ENCODE data around the gene SLIT1.

The SLIT1 gene

DNA sequence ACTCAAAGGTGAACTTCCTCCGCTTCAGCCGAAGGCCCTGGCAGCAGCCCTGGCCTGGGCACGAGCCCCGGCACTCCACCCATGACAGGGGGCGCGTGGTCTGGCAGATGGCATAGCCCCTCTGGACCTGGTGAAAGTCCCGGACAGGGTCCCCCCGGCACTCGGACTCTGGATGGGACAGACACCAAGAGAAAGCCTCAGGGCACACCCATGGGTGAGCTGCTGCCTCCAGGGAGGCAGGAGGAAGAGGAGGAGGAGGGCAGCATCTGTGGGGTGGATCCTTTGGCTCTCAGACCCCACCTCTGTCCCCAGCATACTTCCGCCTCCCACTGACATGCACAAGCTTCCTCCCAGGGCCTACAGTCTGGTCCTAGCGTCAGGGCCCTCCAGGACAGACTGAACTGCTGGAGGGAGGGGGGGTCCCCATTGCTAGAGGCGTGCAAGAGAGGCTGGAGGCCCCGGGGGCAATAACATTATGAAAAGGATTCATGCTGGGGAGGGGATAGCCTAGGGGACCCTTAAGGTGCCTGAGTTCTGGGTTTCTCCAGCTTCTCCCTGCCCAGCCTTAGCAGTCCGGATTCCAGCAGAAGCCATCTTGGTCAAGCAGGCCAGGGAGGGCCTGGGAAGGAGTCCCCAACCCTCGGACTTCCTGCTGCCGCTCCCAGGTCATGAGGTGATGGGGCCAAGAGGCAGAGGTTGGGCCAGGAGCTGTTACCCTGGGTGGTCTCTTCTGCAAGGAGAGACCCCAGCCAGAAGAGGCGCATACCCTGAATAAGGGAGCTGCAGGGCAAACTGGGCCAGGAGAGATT is 184.4 kb downstream of the SLIT1 start:
- no peak for DNase-seq (ENCODE audit: low read depth)

DNA sequence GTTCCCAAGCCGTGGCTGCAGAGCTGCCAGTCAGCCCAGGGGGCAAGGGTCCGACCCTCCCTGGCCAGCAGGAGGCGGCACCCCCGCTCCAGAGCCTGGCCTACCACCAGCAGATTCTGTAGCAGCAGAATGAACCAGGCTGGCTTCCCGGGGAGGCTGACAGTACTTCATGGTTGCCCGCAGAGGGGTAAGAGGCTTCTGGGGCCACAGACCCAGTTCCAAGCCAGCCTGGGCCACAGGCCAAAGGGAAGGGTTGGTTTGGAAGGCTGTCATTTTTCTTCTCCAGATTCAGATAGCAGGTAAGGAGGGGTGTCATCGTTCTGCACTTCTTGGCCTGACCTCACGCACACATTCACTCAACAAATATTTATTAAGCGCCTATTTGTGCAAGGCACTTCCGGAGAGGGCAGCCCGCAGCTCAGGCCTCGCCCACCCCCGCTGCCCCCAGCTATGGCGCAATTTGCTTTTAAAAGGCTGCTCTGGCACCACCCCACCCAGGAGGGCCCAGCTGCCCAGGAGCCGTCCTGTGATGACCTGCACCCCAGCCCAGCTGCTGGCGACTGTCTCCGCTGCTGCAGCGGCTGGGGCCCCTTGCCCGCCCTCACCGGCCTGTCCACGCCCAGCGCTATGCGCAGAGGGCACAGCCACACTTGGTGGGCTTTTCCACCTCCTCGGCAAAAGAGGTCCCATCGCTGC is 185.1 kb downstream of the SLIT1 start:
- no peak for DNase-seq (ENCODE audit: low read depth)

DNA sequence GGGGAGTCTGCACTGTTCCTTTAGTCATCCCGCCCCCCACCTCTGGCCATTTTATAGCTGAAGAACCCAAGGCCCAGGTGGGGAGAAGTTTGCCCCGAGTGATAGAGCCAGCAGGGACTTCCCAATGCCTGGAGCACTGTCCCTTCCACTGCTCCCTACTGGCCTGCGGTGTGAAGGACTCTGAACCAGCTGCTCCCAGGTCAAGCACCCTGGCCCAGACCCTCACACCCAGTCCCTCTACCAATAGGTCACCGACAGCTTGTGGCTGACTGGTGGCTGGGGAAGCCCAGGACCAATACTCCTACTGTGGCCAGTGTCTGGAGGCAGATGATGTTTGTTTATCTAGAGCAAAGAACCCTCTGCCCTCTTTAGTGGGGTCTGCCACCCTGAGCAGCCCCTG is 185.8 kb downstream of the SLIT1 start:
- DNase-seq (ENCODE audit: low read depth) = no peak

DNA sequence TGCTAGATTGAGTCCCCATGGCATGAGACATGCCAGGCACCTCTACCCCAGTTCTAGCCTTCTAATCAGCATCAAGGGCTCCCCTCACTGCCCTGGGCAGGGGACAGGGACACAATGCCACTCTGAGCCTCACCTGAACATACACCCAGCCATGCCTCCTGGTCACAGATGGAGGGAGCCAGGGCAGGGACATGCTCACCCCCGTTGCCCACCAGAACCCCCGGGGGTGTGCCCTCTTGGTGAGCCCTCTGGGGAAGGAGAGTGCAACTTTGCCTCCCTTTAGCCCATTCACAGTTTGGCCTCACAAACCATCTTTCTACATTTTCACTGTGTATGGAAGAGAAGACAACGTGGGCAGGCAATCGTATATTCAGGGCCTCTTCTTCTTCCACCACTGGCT is 186.4 kb downstream of the SLIT1 start:
- no peak for DNase-seq (ENCODE audit: low read depth)

DNA sequence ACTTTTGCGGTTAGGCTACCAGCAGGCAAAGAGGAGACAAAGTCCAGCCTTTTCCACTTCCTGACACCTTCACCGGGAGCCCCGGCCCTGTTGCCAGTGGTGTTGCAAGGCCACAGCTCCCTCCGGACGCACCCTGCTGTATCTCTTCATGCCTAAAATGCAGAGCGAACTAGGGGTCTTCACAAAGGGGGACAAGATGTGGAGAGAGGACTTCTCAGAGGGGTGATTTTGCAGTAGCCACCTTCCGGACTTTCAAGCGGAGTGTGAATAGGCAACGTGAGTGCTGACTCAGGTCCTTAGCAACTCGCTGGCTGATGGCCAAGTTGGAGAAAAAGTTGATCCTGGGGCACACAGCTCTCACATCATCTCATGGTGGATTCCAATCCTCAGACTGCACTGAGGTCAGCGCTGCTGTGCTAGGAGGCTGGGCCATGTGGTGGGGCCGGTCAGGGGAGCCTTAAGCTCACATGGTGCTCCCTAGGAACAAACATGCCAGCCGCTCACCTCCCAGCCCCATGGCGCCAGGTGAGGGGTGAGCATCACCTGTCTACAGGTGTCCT is 187.3 kb downstream of the SLIT1 start:
- no peak for DNase-seq (ENCODE audit: low read depth)

DNA sequence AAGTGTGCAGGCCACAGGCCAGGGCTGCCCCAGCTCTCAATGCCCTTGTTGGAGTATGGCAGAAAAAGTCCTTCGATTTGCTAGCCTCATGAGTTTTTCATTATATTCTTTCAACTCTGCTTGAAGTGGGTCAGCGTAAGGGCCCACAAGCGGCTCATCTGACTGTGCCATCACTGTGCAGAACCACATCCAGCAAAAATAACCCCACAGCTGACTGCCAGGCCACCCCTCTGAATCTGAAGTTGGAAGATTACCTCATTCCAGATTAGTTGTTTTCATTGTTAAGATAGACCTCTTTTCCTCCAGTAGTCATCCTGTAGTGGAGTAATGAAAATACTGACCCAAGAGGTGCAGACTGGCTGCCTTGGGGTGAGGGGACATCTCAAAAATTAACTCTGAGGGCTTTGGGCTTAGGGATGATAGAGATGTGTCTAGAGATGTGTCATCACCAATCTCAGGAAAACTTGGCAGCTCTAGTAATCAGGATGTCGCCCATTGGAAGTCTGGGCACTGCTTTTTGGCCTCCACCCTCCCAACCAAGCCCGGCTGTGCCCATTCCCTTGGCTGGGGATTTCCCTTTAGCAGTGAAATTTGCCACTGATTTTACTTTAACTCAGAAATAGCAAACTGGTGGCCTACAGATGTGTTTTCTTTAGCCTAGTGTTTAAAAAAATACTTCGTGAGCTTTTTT is 189.3 kb downstream of the SLIT1 start:
- DNase-seq (ENCODE audit: low read depth) = no peak

DNA sequence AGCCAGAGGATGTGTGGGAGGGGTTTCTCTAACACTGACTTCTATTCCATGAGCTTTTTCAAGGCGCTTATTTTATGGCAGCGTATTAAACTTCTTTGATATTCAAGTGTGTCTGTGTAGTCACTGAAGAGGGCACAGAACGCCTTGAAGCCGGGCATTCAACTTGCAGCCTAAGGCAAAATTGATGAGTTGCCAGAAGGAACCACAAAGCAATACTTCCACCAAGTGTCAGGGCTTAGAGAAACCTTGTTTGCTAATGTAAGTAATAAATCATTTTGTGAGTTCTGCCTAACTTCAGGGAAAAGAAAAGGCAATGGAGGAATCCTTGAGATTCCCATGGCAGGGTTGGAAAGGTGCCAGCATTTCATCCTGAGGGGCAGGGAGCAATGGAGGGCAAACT is 189.9 kb downstream of the SLIT1 start:
- peak; percentile 34 for DNase-seq (ENCODE audit: low read depth)

DNA sequence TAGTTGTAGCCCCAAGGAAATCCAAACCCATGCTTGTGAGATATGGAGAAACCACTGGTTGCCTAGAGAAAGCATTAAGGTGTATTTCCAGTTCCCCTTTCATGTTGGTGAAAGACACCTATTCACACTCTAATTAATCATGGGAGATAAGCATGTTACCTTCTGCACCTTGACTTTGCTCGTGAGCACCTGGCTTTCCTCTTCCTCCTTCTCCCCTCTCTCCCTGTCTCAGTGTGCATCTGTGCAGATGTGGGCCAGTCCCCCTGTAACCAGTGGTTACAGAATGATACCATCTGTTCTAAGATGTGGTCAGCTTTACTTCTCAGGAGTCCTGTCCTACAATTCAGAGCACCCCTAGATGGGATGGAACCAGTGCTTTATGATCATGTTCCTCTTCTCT is 193.0 kb downstream of the SLIT1 start:
- no peak for DNase-seq (ENCODE audit: low read depth)

DNA sequence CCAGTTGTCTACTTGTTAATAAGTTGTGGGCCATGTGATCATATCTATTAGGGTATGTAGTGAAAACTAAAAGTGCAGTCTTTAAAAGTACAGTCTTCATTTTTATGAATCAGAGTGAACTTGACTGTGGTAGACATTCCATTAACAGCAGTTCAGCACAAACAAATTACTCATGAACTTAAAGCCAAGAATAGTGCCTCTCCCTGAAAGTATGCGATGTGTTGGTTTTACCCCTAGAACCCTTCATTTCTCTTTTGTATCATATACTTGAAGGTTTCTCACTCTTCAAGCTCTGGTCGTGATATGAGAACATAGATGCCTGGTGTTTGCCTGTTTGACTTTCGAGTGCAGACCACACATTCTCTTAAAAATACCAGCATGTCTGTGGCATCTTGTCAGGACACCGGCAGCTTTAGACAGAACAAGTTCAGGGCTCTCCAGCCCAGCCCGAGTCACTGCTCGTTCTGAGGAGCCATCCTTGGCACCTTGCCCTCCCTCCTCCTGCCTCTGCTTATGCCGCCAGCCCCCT is 194.4 kb downstream of the SLIT1 start:
- DNase-seq (ENCODE audit: low read depth) = peak; percentile 51

DNA sequence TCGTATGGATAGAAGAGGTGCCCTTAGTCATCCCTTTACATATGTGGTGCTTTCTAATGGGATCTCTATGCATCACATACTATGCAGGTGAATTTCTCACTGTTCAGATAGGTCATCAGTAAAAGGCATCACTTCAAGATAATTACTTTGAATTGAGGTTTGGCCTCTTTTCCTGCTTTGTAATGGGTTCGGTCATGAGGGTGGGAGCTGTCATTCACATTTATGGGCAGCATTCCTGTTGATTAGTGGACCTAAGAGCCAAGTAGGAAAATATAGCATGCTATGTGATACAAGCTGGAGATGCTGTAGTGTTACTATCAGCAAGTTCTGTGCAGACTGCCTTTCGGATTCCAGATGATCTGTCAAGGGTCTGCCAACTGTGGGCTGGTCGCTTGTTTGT is 197.3 kb downstream of the SLIT1 start:
- DNase-seq (ENCODE audit: low read depth) = no peak

DNA sequence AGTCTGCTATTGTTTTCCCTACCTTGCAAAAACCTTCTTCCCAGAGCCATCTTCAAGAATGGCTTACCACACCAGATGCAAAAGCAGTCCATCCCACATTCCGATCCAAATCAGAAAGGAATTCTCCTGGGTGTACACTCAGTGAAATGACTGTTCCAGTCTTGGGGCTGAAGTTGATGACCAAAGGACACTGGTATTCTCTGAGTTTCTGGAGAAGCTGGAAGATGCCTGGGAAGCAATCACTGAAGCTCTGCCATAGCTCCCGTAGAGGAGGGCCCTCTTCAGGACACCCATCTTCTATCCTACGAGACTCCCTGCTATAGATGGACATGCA is 197.9 kb downstream of the SLIT1 start:
- peak; percentile 71 for DNase-seq (ENCODE audit: low read depth)

DNA sequence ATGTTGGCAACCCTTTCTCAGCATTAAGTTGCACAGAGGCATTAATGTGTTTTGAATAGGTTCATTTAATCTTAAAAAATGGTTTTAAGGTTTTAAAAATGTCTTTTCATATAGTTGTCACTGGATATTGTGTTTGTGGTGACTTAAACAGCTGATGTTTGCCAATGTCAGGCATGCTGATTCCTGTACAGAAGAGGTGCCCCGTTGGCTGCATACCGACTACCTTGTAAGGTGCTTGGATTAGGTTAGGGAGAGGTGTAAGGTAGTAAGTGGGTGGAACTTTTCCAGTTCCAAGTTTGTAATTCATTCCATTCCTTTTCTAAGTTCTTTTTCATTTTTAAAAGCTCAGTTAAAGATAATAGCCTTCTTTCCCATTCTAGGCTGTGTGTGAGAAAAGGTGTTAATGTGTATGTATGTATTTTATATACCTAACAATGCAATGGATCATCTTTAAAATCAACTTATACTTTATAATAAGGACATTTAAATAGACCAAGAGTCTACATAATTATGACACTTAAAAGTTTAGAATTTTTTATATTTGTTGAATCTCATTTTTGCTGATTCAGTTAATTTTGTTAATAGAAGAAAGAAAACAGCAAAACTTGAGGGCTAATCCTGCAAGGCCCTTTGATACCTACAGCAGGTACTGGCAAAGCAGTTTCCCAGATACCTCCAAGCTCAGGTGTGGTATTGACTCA is 198.5 kb downstream of the SLIT1 start:
- DNase-seq (ENCODE audit: low read depth) = no peak

DNA sequence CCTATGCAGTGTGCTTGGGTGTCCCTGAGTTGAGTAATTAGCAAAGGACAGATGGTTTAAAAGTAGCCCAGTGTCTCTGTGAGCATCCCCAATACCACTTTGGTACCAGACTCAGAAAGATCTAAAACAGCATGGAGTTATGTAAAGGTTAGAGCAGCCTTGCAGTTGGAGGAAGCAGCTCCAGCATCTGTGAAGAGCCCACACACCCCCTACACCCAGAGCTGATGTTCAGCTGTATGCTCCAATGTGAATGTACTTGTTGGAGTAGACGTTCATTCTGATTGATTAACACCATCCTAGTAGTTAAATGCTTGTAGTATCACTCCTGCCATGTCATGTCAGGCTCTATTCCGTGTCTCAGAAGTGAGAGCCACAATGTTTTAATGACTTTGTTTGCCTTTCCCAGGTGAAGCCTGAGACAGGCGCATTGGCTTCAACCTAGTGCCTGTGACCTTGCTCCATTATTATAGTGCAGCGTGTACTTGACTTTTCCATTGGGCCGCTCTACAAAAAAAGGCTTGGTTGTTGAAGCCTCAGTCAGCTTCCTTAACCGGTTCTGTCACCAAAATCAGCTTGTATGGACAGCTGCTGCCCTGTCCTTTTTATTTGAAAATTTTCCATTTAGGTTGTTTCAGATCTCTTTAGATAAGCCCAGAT is 199.4 kb downstream of the SLIT1 start:
- no peak for DNase-seq (ENCODE audit: low read depth)

DNA sequence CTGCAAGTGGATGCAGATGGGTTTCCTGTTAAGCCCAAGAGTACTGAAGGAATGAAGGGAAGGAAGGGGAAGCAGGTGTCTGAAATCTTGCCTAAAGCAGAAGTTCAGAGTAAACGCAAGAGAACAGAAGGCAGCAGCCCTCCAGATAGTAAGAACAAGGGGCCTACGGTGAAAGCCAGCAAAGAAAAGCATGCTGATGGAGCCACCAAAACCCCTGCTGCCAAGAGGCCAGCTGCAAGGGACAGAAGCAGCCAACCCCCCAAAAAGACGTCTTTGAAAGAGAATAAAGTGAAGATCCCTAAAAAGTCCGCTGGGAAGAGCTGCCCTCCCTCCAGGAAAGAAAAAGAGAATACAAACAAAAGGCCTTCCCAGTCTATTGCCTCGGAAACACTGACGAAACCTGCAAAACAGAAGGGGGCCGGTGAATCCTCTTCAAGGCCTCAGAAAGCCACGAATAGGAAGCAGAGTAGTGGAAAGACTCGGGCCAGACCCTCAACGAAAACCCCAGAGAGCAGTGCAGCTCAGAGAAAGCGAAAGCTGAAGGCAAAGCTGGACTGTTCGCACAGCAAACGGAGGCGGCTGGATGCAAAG is 201.1 kb downstream of the SLIT1 start:
- no peak for DNase-seq (ENCODE audit: low read depth)

DNA sequence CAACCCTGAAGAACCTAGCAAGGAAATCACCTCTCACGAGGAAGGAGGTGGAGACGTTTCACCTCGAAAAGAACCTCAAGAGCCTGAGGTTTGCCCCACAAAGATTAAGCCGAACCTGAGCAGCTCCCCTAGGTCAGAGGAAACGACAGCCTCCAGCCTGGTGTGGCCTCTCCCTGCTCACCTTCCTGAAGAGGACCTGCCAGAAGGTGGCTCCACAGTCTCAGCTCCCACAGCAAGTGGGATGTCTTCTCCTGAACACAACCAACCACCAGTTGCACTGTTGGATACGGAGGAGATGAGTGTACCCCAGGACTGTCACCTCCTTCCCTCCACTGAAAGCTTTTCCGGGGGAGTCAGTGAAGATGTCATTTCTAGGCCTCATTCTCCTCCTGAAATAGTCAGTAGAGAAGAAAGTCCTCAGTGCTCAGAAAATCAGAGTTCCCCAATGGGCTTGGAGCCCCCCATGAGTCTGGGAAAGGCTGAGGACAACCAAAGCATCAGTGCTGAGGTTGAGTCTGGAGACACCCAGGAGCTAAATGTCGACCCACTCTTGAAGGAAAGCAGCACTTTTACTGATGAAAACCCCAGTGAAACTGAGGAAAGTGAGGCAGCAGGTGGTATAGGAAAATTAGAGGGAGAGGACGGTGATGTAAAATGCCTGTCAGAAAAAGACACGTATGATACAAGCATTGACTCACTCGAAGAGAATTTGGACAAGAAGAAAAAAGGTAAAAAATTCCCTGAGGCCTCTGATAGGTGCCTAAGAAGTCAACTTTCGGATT is 203.4 kb downstream of the SLIT1 start:
- no peak for DNase-seq (ENCODE audit: low read depth)

DNA sequence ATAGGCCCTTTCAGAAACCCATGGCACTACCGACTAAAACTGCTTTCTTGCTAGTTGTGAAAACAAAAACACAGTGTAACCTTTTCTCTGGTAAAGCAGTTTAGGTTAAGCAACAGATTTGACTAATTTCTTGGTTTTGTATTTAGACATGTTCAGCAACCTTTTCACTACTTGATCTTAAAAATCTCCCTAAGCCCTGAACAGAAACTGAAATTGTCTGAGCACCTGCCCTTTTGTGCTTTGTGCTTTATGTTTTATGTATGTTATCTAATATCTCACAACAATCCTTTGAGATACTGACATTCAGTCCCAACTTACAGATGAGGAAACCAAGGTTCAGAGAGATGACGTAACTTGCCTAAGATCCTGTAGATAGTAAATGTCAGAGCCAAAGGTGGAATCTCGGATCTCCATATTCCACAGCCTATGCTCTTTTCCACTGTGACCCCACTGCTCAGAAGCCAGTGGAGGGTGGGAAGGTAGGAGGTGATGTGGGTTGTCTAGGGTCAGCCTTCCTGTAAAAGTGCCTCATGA is 207.1 kb downstream of the SLIT1 start:
- DNase-seq (ENCODE audit: low read depth) = no peak

DNA sequence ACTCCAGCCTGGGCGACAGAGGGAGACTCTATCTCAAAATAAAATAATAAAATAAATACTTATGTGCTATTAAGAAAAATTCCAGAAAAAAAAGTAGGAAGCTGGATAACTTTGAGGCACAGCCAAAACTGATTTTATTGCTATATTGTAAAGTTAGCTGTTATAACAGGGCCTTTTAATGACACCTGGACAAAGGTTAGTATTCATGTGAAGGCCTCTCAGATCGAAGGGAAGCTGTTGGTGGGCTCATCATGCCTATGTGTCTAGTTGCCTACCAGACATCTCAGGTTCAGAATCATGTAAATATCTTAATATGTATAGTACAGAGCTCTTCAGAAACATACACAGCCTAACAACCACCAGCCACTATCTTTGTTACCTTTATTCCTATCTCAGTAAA is 210.6 kb downstream of the SLIT1 start:
- DNase-seq (ENCODE audit: low read depth) = no peak

DNA sequence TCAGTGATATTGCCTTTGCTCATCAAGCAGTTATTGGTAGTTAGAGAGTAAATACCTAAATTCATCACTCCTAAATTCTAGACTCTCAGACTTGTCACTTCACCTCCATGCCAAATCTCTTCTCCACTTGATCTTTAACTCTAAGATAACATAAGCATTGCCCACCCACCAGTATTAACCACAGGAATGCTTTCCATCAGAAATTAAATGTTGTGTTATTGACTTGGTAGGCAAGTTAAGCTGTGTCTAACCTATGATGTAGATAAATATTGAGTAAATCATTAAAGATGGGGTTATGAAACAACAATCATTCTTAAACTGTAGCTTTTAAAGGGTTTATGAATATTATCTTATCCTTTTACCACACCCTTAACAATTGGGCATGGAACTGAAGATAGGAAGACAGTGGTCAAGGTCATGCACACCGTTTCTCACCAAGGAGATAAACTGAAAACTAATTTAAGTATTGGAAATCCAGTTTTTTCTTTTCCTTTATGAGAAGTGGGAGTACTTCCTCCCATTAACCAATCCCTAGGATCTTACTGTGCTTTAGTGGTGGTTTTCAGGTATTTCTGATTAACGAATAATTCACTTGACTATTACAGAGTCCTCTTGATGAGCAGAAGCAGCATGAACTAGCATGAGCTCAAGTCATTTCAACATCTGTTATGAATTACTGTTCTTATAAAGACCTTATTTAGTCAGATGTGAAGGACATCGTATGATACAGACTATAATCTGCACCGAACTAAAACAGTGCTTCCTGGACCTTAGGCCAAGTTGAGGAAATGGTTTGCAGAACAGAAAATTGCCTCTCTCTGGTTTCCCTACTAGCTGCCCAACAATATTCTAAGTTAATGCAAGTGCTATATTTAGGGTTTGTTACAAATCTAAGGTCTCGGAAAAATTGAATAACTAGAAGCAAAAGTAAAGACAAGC is 211.7 kb downstream of the SLIT1 start:
- DNase-seq (ENCODE audit: low read depth) = no peak

DNA sequence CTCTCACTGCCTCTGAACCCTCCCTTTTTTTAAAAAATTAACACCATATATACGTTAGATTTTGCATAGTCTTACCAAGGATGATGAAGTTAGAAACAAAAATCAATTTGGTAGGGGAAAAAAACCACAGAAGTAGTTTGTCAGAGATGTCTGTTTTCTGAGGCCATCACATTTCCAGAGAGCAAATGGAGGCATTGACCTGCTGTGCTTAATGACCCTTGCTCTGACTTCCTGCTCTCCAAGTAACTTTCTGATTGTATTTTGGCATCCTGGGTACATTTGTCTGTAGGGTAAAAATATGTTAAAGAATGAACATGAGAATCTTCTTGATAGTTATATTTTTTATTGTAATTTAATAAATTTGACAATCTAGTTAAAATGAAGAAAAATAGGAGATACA is 213.5 kb downstream of the SLIT1 start:
- DNase-seq (ENCODE audit: low read depth) = no peak
